ENCODE measurements around the gene SERPINA5. TPM values are rescaled to one million over a fixed set of nuclear protein-coding genes. Genes with fewer than 3 reads are reported as not detected.
"Not testable (repeated sequence)": the region's sequence is repeated elsewhere in the genome, so short reads cannot be mapped to it uniquely, and the experiment has no call there.

SERPINA5 gene
- total and polyA plus RNA-seq, 2 donors, result 0.24 to 1.7 TPM

DNA sequence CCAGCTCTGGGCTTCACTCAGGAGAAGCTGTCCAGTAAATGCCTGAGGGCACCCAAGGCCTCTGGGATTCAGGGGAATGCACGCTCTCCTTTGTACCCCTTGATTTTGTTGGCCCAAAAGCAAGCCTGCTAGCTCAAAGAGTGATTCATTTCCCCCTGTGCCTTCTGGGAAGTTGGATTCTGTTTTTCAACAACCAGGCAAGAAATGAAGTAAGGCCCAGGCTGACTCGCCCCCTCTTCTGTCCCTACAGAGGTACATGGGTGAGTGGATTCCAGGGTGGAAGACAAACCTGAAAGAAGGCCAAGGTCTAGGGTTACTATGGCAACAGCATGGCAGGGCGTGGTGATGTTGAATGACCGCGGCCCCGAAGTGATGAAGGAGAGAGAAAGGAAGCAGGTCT is 9.3 kb upstream of the SERPINA5 start:
- WGBS, result 94% methylated on average over 6 of the region's 6 CpGs
- H3K9me3 ChIP-seq (ENCODE audit: control insufficient read depth in 2 of 2, insufficient read depth in 1 of 2, low read length in 1 of 2), result no peaks in the 10 kb centered on the region
- H3K4me1 ChIP-seq (ENCODE audit: control insufficient read depth in 2 of 2, insufficient read depth in 2 of 2, low read length in 2 of 2), result no peaks in the 10 kb centered on the region
- DNase-seq (ENCODE audit: low read depth in 6 of 9, low spot score in 9 of 9), result no peak
- no peak overlapping the region for H3K4me3 ChIP-seq (ENCODE audit: low read length in 2 of 2)
- no peaks in the 10 kb centered on the region for H3K36me3 ChIP-seq (ENCODE audit: control insufficient read depth in 2 of 2, insufficient read depth in 2 of 2, low read length in 1 of 2)
- H3K27me3 ChIP-seq (ENCODE audit: control insufficient read depth in 2 of 2, insufficient read depth in 1 of 2, low read length in 1 of 2), result no peaks in the 10 kb centered on the region
- no peak overlapping the region for H3K27ac ChIP-seq (ENCODE audit: low read depth in 1 of 2, low read length in 1 of 2)

- DNase-seq (ENCODE audit: low read depth in 6 of 9, low spot score in 9 of 9), result no peak
- Histone ChIP-seq H3K27ac (ENCODE audit: low read depth in 1 of 2, low read length in 1 of 2) (no peak overlapping the region), H3K36me3 (ENCODE audit: control insufficient read depth in 2 of 2, insufficient read depth in 2 of 2, low read length in 1 of 2) (no peaks in the 10 kb centered on the region), H3K4me1 (ENCODE audit: control insufficient read depth in 2 of 2, insufficient read depth in 2 of 2, low read length in 2 of 2) (no peaks in the 10 kb centered on the region), H3K4me3 (ENCODE audit: low read length in 2 of 2) (no peak overlapping the region), H3K27me3 (ENCODE audit: control insufficient read depth in 2 of 2, insufficient read depth in 1 of 2, low read length in 1 of 2) (no peaks in the 10 kb centered on the region), H3K9me3 (ENCODE audit: control insufficient read depth in 2 of 2, insufficient read depth in 1 of 2, low read length in 1 of 2) (no peaks in the 10 kb centered on the region)
- 86% methylated on average over 7 of the region's 7 CpGs for WGBS
These were observed 8.5 kb upstream of the SERPINA5 start for GRCh38 chr14:94572637-94573303.

DNA sequence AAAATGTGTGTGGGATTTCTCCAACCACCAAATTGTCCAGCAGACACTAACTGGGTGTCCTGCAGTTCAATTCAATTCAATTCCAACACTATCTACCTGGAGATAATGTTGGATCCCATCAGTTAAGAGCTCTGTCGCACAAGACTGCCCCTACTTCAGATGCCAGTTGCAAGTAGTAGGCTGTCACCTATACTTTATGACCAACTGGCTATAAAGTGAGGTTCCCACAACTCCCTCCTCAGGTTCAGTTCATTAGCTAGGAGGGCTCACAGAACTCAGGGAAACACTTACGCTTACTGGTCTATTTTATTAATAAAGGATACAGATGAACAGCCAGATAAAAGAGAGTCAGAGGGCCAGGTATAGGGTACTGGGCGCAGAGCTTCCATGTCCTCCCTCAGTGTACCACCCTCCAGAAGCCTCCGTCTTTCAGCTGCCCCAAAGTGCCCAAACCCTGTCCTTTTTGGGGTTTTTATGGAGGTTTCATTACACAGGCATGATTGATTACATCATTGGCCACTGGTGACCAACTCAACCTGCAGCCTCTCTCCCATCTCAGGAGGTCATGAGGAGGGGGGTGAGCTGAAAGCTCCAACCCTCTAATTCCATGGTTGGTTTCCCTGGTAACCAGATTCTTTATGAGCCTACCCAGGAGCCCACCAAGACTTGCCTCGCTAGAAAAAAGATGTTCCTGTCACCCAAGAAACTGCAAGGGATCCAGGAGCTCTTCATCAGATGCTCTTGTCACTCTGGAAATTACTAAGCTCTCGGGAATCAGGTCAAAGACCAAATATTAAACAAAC is 7.5 kb upstream of the SERPINA5 start:
- no peaks in the 10 kb centered on the region for H3K27me3 ChIP-seq (ENCODE audit: control insufficient read depth in 2 of 2, insufficient read depth in 1 of 2, low read length in 1 of 2)
- no peaks in the 10 kb centered on the region for H3K9me3 ChIP-seq (ENCODE audit: control insufficient read depth in 2 of 2, insufficient read depth in 1 of 2, low read length in 1 of 2)
- no peak overlapping the region for H3K4me3 ChIP-seq (ENCODE audit: low read length in 2 of 2)
- 89% methylated on average over 6 of the region's 6 CpGs for WGBS
- no peaks in the 10 kb centered on the region for H3K4me1 ChIP-seq (ENCODE audit: control insufficient read depth in 2 of 2, insufficient read depth in 2 of 2, low read length in 2 of 2)
- no peak for DNase-seq (ENCODE audit: low read depth in 6 of 9, low spot score in 9 of 9)
- no peaks in the 10 kb centered on the region for H3K36me3 ChIP-seq (ENCODE audit: control insufficient read depth in 2 of 2, insufficient read depth in 2 of 2, low read length in 1 of 2)
- no peak overlapping the region for H3K27ac ChIP-seq (ENCODE audit: low read depth in 1 of 2, low read length in 1 of 2)

DNA sequence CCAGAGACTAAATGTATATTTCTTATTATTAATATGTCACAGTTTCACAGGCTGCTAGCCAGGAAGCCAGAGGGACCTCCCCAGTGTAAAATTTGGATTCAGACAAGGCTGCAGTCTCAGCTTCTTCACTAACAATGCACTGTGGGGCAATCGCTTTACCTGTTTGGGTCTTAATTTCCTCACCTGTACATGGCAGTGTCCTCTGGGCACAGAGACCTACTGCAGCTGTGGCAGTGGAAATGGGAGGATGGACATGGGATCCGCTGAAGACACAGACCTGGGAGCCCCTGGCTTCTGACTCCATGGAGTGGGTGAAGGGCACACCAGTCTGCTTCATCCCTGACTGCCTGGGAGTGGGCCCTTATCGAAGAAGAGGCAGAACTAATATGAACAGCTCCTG is 6.9 kb upstream of the SERPINA5 start:
- no peaks in the 10 kb centered on the region for H3K4me1 ChIP-seq (ENCODE audit: control insufficient read depth in 2 of 2, insufficient read depth in 2 of 2, low read length in 2 of 2)
- H3K4me3 ChIP-seq (ENCODE audit: low read length in 2 of 2), result no peak overlapping the region
- H3K36me3 ChIP-seq (ENCODE audit: control insufficient read depth in 2 of 2, insufficient read depth in 2 of 2, low read length in 1 of 2), result no peaks in the 10 kb centered on the region
- no peaks in the 10 kb centered on the region for H3K9me3 ChIP-seq (ENCODE audit: control insufficient read depth in 2 of 2, insufficient read depth in 1 of 2, low read length in 1 of 2)
- 95% methylated on average over 3 of the region's 3 CpGs for WGBS
- H3K27me3 ChIP-seq (ENCODE audit: control insufficient read depth in 2 of 2, insufficient read depth in 1 of 2, low read length in 1 of 2), result no peaks in the 10 kb centered on the region
- DNase-seq (ENCODE audit: low read depth in 6 of 9, low spot score in 9 of 9), result no peak
- no peak overlapping the region for H3K27ac ChIP-seq (ENCODE audit: low read depth in 1 of 2, low read length in 1 of 2)

GRCh38 chr14:94575730-94576585 is 5.3 kb upstream of the SERPINA5 start:
- WGBS, result 79% methylated on average over 5 of the region's 5 CpGs

DNA sequence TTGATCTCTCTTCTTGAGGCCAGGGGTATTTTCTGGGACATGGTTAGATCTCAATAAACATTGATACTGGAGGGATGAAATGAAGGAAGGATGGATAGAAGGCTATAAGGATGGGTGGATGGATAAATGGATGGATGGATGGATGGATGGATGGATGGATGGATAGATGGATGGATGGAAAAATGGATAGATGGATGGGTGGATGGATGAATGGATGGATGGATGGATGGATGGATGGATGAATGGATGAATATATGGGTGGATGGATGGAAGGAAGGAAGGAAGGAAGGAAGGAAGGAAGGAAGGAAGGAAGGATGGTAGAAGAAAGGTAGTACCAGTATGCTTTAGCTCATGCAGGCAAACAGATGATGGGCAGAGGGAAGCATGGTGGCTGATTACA is 3.8 kb upstream of the SERPINA5 start:
- H3K4me1 ChIP-seq (ENCODE audit: control insufficient read depth in 2 of 2, insufficient read depth in 2 of 2, low read length in 2 of 2); H3K36me3 ChIP-seq (ENCODE audit: control insufficient read depth in 2 of 2, insufficient read depth in 2 of 2, low read length in 1 of 2); H3K27me3 ChIP-seq (ENCODE audit: control insufficient read depth in 2 of 2, insufficient read depth in 1 of 2, low read length in 1 of 2); H3K27ac ChIP-seq (ENCODE audit: low read depth in 1 of 2, low read length in 1 of 2); H3K9me3 ChIP-seq (ENCODE audit: control insufficient read depth in 2 of 2, insufficient read depth in 1 of 2, low read length in 1 of 2); H3K4me3 ChIP-seq (ENCODE audit: low read length in 2 of 2); DNase-seq (ENCODE audit: low read depth in 6 of 9, low spot score in 9 of 9): not testable (repeated sequence)

More at GRCh38 chr14:94575730-94576585, 5.3 kb upstream of the SERPINA5 start:
- Histone ChIP-seq H3K9me3 (ENCODE audit: control insufficient read depth in 2 of 2, insufficient read depth in 1 of 2, low read length in 1 of 2) (no peaks in the 10 kb centered on the region), H3K4me3 (ENCODE audit: low read length in 2 of 2) (no peak overlapping the region), H3K27me3 (ENCODE audit: control insufficient read depth in 2 of 2, insufficient read depth in 1 of 2, low read length in 1 of 2) (no peaks in the 10 kb centered on the region), H3K36me3 (ENCODE audit: control insufficient read depth in 2 of 2, insufficient read depth in 2 of 2, low read length in 1 of 2) (no peaks in the 10 kb centered on the region), H3K4me1 (ENCODE audit: control insufficient read depth in 2 of 2, insufficient read depth in 2 of 2, low read length in 2 of 2) (no peaks in the 10 kb centered on the region), H3K27ac (ENCODE audit: low read depth in 1 of 2, low read length in 1 of 2) (no peak overlapping the region)
- DNase-seq (ENCODE audit: low read depth in 6 of 9, low spot score in 9 of 9), result no peak

DNA sequence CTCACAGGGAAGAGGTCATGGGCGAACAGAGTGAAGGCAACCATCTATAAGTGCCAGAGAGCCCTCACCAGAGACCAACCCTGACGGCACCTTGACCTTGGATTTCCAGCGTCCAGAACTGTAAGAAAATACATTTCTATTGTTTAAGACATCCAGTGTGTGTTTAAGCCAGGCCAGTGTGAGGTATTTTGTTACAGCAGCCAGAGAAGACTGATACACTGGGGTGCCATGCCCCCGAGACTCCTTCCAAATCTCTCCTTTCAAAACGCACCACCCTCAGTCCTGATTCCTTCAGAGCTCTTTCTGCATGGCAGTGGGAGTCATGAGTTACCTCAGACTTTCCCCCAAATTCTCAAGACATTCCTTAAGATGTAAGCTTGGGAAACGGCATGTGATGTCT is 2.5 kb upstream of the SERPINA5 start:
- Histone ChIP-seq H3K9me3 (ENCODE audit: control insufficient read depth in 2 of 2, insufficient read depth in 1 of 2, low read length in 1 of 2) (no peaks in the 10 kb centered on the region), H3K36me3 (ENCODE audit: control insufficient read depth in 2 of 2, insufficient read depth in 2 of 2, low read length in 1 of 2) (no peaks in the 10 kb centered on the region), H3K27ac (ENCODE audit: low read depth in 1 of 2, low read length in 1 of 2) (no peak overlapping the region), H3K4me1 (ENCODE audit: control insufficient read depth in 2 of 2, insufficient read depth in 2 of 2, low read length in 2 of 2) (no peaks in the 10 kb centered on the region), H3K27me3 (ENCODE audit: control insufficient read depth in 2 of 2, insufficient read depth in 1 of 2, low read length in 1 of 2) (no peaks in the 10 kb centered on the region), H3K4me3 (ENCODE audit: low read length in 2 of 2) (no peak overlapping the region)
- 92% methylated on average over 6 of the region's 6 CpGs for WGBS
- DNase-seq (ENCODE audit: low read depth in 6 of 9, low spot score in 9 of 9), result no peak

GRCh38 chr14:94582199-94582750 is 1.0 kb downstream of the SERPINA5 start:
- 95% methylated on average over 7 of the region's 7 CpGs for WGBS
- no peaks in the 10 kb centered on the region for H3K36me3 ChIP-seq (ENCODE audit: control insufficient read depth in 2 of 2, insufficient read depth in 2 of 2, low read length in 1 of 2)
- no peaks in the 10 kb centered on the region for H3K27me3 ChIP-seq (ENCODE audit: control insufficient read depth in 2 of 2, insufficient read depth in 1 of 2, low read length in 1 of 2)

GRCh38 chr14:94582851-94583250 is 1.6 kb downstream of the SERPINA5 start:
- Histone ChIP-seq H3K4me3 (ENCODE audit: low read length in 2 of 2) (no peak overlapping the region), H3K9me3 (ENCODE audit: control insufficient read depth in 2 of 2, insufficient read depth in 1 of 2, low read length in 1 of 2) (no peaks in the 10 kb centered on the region), H3K27me3 (ENCODE audit: control insufficient read depth in 2 of 2, insufficient read depth in 1 of 2, low read length in 1 of 2) (no peaks in the 10 kb centered on the region), H3K4me1 (ENCODE audit: control insufficient read depth in 2 of 2, insufficient read depth in 2 of 2, low read length in 2 of 2) (no peaks in the 10 kb centered on the region), H3K36me3 (ENCODE audit: control insufficient read depth in 2 of 2, insufficient read depth in 2 of 2, low read length in 1 of 2) (no peaks in the 10 kb centered on the region), H3K27ac (ENCODE audit: low read depth in 1 of 2, low read length in 1 of 2) (no peak overlapping the region)
- 95% methylated on average over 3 of the region's 3 CpGs for WGBS
- no peak for DNase-seq (ENCODE audit: low read depth in 6 of 9, low spot score in 9 of 9)

More at GRCh38 chr14:94582199-94582750, 1.0 kb downstream of the SERPINA5 start:
- Histone ChIP-seq H3K9me3 (ENCODE audit: control insufficient read depth in 2 of 2, insufficient read depth in 1 of 2, low read length in 1 of 2) (no peaks in the 10 kb centered on the region), H3K4me3 (ENCODE audit: low read length in 2 of 2) (no peak overlapping the region), H3K27ac (ENCODE audit: low read depth in 1 of 2, low read length in 1 of 2) (no peak overlapping the region), H3K4me1 (ENCODE audit: control insufficient read depth in 2 of 2, insufficient read depth in 2 of 2, low read length in 2 of 2) (no peaks in the 10 kb centered on the region)
- DNase-seq (ENCODE audit: low read depth in 6 of 9, low spot score in 9 of 9), result no peak
